ENCODE measurements around the gene EHD4. TPM values are rescaled to one million over a fixed set of nuclear protein-coding genes. Genes with fewer than 3 reads are reported as not detected.

Gene EHD4
- total RNA-seq, 4 donors from 2014 or later = 13.2 to 31.5 (median 22.0) TPM

DNA sequence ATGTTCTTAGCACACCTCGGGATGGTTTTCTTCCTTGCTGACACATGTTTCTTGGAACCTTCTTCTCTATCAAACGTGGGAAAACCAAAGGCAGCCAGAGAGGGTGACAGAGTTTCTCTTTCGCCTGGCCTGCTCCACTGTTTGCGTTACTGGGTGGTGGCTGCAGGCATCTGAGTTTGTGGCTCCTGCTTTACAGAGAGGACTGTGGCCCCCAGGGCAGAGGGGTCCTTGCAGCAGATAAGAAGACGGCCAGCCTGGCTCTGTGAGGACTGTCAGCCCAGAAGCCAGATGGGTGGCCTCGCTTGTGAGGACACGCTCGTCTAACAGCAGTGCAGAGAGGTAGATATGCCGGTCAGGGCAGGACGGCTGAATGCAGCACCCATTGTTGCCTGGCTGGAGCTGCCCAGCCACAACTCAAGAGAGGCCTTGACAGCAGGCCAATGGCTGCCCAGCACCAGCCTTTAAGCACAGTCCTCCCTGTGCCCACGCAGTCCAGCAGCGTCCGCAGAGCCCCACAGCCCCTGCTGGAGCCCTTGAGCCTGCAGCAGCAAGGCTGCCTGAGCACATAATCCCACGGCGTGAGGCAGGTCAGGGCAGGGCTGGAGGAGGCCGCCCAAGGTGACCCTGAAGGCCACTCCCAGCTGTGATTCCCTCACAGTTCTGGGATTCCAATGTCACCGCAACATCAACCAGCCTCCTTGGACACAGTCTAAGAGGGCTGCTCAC lies 63.5 kb downstream of the EHD4 start:
- WGBS, 2 donors = 82 to 97% methylated on average over 12 of the region's 17 CpGs
- H3K27me3 ChIP-seq = no peaks in the 10 kb centered on the region
- DNase-seq (ENCODE audit: low spot score in 2 of 2) = no peak
- no peak overlapping the region for H3K4me3 ChIP-seq
- H3K4me1 ChIP-seq = peaks cover 0 to 33% (median under 1%) of the 10 kb centered on the region in 4 donors
- H3K36me3 ChIP-seq = peaks cover 3 to 49% (median 5%) of the 10 kb centered on the region in 3 donors
- TF ChIP-seq POLR2A (IDR thresholded peaks at IDR 0.05) (no peak), EP300 (IDR thresholded peaks at IDR 0.05) (no peak)
- TF ChIP-seq, protein P1, sequence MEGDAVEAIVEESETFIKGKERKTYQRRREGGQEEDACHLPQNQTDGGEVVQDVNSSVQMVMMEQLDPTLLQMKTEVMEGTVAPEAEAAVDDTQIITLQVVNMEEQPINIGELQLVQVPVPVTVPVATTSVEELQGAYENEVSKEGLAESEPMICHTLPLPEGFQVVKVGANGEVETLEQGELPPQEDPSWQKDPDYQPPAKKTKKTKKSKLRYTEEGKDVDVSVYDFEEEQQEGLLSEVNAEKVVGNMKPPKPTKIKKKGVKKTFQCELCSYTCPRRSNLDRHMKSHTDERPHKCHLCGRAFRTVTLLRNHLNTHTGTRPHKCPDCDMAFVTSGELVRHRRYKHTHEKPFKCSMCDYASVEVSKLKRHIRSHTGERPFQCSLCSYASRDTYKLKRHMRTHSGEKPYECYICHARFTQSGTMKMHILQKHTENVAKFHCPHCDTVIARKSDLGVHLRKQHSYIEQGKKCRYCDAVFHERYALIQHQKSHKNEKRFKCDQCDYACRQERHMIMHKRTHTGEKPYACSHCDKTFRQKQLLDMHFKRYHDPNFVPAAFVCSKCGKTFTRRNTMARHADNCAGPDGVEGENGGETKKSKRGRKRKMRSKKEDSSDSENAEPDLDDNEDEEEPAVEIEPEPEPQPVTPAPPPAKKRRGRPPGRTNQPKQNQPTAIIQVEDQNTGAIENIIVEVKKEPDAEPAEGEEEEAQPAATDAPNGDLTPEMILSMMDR (IDR thresholded peaks at IDR 0.05) = no peak
- no peaks in the 10 kb centered on the region for H3K9me3 ChIP-seq
- peak overlapping the region in 1 of 4 donors; percentile 20 for H3K27ac ChIP-seq

DNA sequence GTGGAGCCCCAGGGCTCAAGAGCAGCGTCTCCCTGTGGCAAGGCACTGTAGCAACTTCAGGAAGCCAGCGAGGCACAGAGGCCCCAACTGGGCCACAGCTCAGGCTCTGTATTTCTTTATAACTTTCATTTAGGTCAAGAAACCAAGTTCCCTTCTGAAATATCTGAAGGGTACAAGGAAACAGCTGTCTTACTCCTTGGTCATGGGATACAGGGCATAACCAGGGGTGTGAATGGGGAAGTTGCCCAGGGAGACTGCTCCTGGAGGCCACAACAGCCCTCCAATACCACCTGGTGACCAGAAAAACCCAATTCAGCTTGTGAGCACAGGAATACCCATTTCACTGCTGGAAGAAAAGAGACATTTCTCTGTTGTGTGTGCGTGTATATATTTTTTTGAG lies 65.2 kb downstream of the EHD4 start:
- no peaks in the 10 kb centered on the region for H3K27me3 ChIP-seq
- peaks cover 3 to 49% (median 5%) of the 10 kb centered on the region in 3 donors for H3K36me3 ChIP-seq
- H3K27ac ChIP-seq = peak overlapping the region in 1 of 4 donors; percentile 54
- peaks cover 0 to 30% (median 0%) of the 10 kb centered on the region in 4 donors for H3K4me1 ChIP-seq
- H3K9me3 ChIP-seq = no peaks in the 10 kb centered on the region
- TF ChIP-seq POLR2A (IDR thresholded peaks at IDR 0.05) (no peak), EP300 (IDR thresholded peaks at IDR 0.05) (peak in 1 of 2 donors; percentile 31)
- TF ChIP-seq, protein P1 (IDR thresholded peaks at IDR 0.05) = no peak
- DNase-seq (ENCODE audit: low spot score in 2 of 2) = no peak
- no peak overlapping the region for H3K4me3 ChIP-seq
- WGBS, 2 donors = 59 to 91% methylated on average over 3 of the region's 3 CpGs

DNA sequence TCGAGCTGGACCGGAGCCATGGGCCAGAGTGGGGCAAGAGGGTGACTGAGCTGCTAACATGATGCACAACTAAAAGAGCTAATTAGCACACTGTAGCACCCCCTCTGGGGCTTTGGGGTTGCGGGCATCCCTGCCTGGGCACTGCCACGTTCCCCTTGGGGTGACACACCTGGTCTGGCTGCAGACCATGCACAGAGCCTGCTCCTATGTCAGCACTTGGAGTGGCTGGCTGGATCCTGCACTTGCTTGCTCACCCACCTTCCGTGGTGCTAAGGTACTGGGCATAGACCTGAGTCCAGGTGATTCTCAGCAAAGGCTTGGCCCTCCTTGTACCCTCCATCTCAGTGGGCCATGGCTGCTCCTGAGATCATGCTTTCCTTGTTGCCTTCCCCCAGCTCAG lies 65.7 kb downstream of the EHD4 start:
- Histone ChIP-seq H3K36me3 (peaks cover 3 to 54% (median 5%) of the 10 kb centered on the region in 3 donors), H3K27ac (peak overlapping the region in 1 of 4 donors; percentile 54), H3K4me1 (peaks cover 0 to 30% (median 0%) of the 10 kb centered on the region in 4 donors), H3K4me3 (no peak overlapping the region), H3K27me3 (no peaks in the 10 kb centered on the region), H3K9me3 (no peaks in the 10 kb centered on the region)
- no peak for DNase-seq (ENCODE audit: low spot score in 2 of 2)
- WGBS, 2 donors = 96 to 100% methylated on average over 5 of the region's 5 CpGs
- TF ChIP-seq, protein P1 (IDR thresholded peaks at IDR 0.05) = no peak
- TF ChIP-seq EP300 (IDR thresholded peaks at IDR 0.05) (no peak), POLR2A (IDR thresholded peaks at IDR 0.05) (no peak)

DNA sequence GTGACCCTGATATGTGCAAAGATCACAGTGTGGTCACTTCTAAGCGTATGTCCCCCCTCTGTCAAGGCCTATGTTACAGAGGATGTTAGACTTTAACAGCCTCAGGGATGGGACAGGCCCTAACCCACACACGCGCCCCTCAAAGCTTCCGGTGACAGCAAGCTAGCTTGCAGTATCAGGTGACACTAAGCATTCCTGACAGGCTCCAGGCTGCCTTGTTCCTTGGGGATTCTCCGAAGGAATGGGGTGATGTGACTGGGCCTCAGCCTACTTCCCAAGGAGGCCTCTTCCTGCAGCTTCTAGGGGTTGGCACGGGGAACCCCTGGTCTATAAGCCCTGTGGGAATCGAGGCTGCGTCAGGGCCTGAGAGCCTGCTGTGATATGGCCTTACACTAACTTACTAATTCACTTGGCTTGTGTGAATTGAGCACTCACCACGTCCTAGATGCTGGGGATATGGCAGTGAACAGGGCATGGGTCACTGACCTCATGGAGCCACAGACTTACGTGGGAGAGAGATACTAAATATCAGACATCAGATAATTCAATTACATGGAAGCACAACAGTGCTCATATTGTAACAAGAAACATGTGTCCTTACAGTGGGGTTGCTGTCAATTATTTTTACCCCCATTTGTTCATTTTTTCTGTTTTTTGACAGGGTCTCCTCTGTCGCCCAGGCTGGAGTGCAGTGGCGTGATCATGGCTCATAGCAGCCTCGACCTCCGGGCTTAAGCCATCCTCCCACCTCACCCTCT lies 67.1 kb downstream of the EHD4 start:
- DNase-seq (ENCODE audit: low spot score in 2 of 2) = no peak
- H3K27ac ChIP-seq = peak overlapping the region in 3 of 4 donors; percentile 57 to 77 (median 59)
- TF ChIP-seq EP300 (IDR thresholded peaks at IDR 0.05) (no peak), POLR2A (IDR thresholded peaks at IDR 0.05) (no peak)
- H3K36me3 ChIP-seq = peaks cover 3 to 65% (median 12%) of the 10 kb centered on the region in 3 donors
- no peaks in the 10 kb centered on the region for H3K9me3 ChIP-seq
- H3K27me3 ChIP-seq = no peaks in the 10 kb centered on the region
- no peak overlapping the region for H3K4me3 ChIP-seq
- WGBS, 2 donors = 79 to 86% methylated on average over 14 of the region's 14 CpGs
- peaks cover 0 to 27% (median 0%) of the 10 kb centered on the region in 4 donors for H3K4me1 ChIP-seq

DNA sequence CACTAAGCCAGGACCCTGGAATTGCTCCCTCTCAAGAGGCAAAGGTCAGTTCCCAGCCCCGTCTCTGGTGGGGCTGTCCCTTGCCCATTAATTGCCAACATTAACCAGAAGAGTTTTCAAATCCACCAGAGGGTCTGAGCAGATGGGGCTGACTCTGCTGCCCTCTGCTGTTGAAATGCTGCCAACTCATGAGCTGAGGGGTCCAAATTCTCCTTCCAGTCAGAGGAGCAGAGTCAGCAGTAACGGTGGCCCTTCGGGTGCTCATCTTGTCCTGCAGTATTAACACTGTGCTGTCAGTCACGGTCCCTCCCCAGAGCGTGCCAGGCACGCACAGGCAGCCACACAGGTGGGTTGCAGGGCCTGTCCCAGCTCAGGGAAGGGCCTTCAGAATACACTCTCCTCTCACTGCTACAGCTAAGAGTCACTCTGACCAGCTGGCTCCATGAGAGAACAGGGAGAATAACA lies 67.8 kb downstream of the EHD4 start:
- Histone ChIP-seq H3K27me3 (no peaks in the 10 kb centered on the region), H3K4me1 (peaks cover 0 to 27% (median 0%) of the 10 kb centered on the region in 4 donors), H3K9me3 (no peaks in the 10 kb centered on the region), H3K27ac (peak overlapping the region in 3 of 4 donors; percentile 57 to 77 (median 59)), H3K4me3 (no peak overlapping the region), H3K36me3 (peaks cover 3 to 65% (median 12%) of the 10 kb centered on the region in 3 donors)
- WGBS, 2 donors = 0 to 12% methylated on average over 3 to 6 of the region's 6 CpGs
- TF ChIP-seq POLR2A (IDR thresholded peaks at IDR 0.05) (no peak), EP300 (IDR thresholded peaks at IDR 0.05) (no peak)
- TF ChIP-seq, protein P1 (IDR thresholded peaks at IDR 0.05) = peak; percentile 71 to 81 (median 78)
- peak in 1 of 2 donors; percentile 57 for DNase-seq (ENCODE audit: low spot score in 2 of 2)
